ENCODE results near the gene MINDY3.
A peak's percentile ranks its signal among the peaks of the same experiment; 100 is the strongest.
"Not testable (repeated sequence)": the region's sequence is repeated elsewhere in the genome, so short reads cannot be mapped to it uniquely, and the experiment has no call there.

Gene MINDY3

GRCh38 chr10:15881542-15881941, 21.2 kb upstream of the MINDY3 start:
- no peak overlapping the region for H3K27ac Mint-ChIP-seq
- H3K9me3 Mint-ChIP-seq: peaks cover 10% of the 10 kb centered on the region
- no peak for DNase-seq
- H3K4me3 Mint-ChIP-seq: no peak overlapping the region
- H3K27me3 Mint-ChIP-seq (ENCODE audit: low read depth, poor library complexity): peaks cover 7% of the 10 kb centered on the region
- no peaks in the 10 kb centered on the region for H3K36me3 Mint-ChIP-seq (ENCODE audit: low read depth)
- H3K4me1 Mint-ChIP-seq: peaks cover 12% of the 10 kb centered on the region
- no peak for TF ChIP-seq CTCF (IDR thresholded peaks at IDR 0.05)

GRCh38 chr10:15879663-15880062, 19.4 kb upstream of the MINDY3 start:
- TF ChIP-seq CTCF (IDR thresholded peaks at IDR 0.05): no peak
- no peak overlapping the region for H3K27ac Mint-ChIP-seq
- H3K27me3 Mint-ChIP-seq (ENCODE audit: low read depth, poor library complexity): peaks cover 11% of the 10 kb centered on the region
- peaks cover 26% of the 10 kb centered on the region for H3K9me3 Mint-ChIP-seq
- peaks cover 12% of the 10 kb centered on the region for H3K4me1 Mint-ChIP-seq
- no peak overlapping the region for H3K4me3 Mint-ChIP-seq
- no peaks in the 10 kb centered on the region for H3K36me3 Mint-ChIP-seq (ENCODE audit: low read depth)
- DNase-seq: no peak

- H3K27me3 Mint-ChIP-seq (ENCODE audit: low read depth, poor library complexity): peaks cover 11% of the 10 kb centered on the region
- H3K27ac Mint-ChIP-seq: no peak overlapping the region
- peaks cover 12% of the 10 kb centered on the region for H3K4me1 Mint-ChIP-seq
- peaks cover 32% of the 10 kb centered on the region for H3K9me3 Mint-ChIP-seq
- DNase-seq: no peak
- H3K36me3 Mint-ChIP-seq (ENCODE audit: low read depth): no peaks in the 10 kb centered on the region
- peak; percentile 72 for TF ChIP-seq CTCF (IDR thresholded peaks at IDR 0.05)
- no peak overlapping the region for H3K4me3 Mint-ChIP-seq
Measured at GRCh38 chr10:15879058-15879457, 18.8 kb upstream of the MINDY3 start.

GRCh38 chr10:15877836-15878576, 17.7 kb upstream of the MINDY3 start:
- H3K9me3 Mint-ChIP-seq: peaks cover 43% of the 10 kb centered on the region
- no peak for DNase-seq
- no peak for TF ChIP-seq CTCF (IDR thresholded peaks at IDR 0.05)
- no peaks in the 10 kb centered on the region for H3K36me3 Mint-ChIP-seq (ENCODE audit: low read depth)
- peaks cover 7% of the 10 kb centered on the region for H3K27me3 Mint-ChIP-seq (ENCODE audit: low read depth, poor library complexity)
- peaks cover 12% of the 10 kb centered on the region for H3K4me1 Mint-ChIP-seq
- peak overlapping the region; percentile 75 for H3K27ac Mint-ChIP-seq
- no peak overlapping the region for H3K4me3 Mint-ChIP-seq

- peaks cover 44% of the 10 kb centered on the region for H3K9me3 Mint-ChIP-seq
- not testable (repeated sequence) for H3K27me3 Mint-ChIP-seq (ENCODE audit: low read depth, poor library complexity); DNase-seq; H3K36me3 Mint-ChIP-seq (ENCODE audit: low read depth); H3K27ac Mint-ChIP-seq; H3K4me3 Mint-ChIP-seq
- H3K4me1 Mint-ChIP-seq: peaks cover 12% of the 10 kb centered on the region
Measured at GRCh38 chr10:15876274-15876673, 16.0 kb upstream of the MINDY3 start.

- H3K36me3 Mint-ChIP-seq (ENCODE audit: low read depth); H3K27ac Mint-ChIP-seq; H3K4me3 Mint-ChIP-seq; DNase-seq; H3K4me1 Mint-ChIP-seq: not testable (repeated sequence)
- peaks cover 28% of the 10 kb centered on the region for H3K27me3 Mint-ChIP-seq (ENCODE audit: low read depth, poor library complexity)
- H3K9me3 Mint-ChIP-seq: peaks cover 44% of the 10 kb centered on the region
Measured at GRCh38 chr10:15872645-15873044, 12.3 kb upstream of the MINDY3 start.

GRCh38 chr10:15871823-15872222, 11.5 kb upstream of the MINDY3 start:
- H3K4me1 Mint-ChIP-seq: no peaks in the 10 kb centered on the region
- DNase-seq: no peak
- H3K36me3 Mint-ChIP-seq (ENCODE audit: low read depth): no peaks in the 10 kb centered on the region
- no peak overlapping the region for H3K4me3 Mint-ChIP-seq
- peaks cover 37% of the 10 kb centered on the region for H3K9me3 Mint-ChIP-seq
- H3K27me3 Mint-ChIP-seq (ENCODE audit: low read depth, poor library complexity): peaks cover 35% of the 10 kb centered on the region
- H3K27ac Mint-ChIP-seq: no peak overlapping the region
- TF ChIP-seq CTCF (IDR thresholded peaks at IDR 0.05): no peak

Data from nephron progenitor cell (in vitro differentiated cells).